ENCODE data around the gene EEF2. TPM values are rescaled to one million over a fixed set of nuclear protein-coding genes. Genes with fewer than 3 reads are reported as not detected.

The EEF2 gene
- total and polyA plus RNA-seq, 4 donors: 244 to 1,090 (median 818) TPM

GRCh38 chr19:3950871-3951861 lies 34.1 kb downstream of the EEF2 start:
- H3K36me3 ChIP-seq (ENCODE audit: control insufficient read depth in 4 of 4, insufficient read depth in 3 of 4, low read depth in 1 of 4, low read length in 3 of 4): peaks cover 0 to 4% (median 0%) of the 10 kb centered on the region in 4 donors
- H3K9me3 ChIP-seq (ENCODE audit: control insufficient read depth in 4 of 4, low read length in 3 of 4): no peaks in the 10 kb centered on the region
- no peak overlapping the region for H3K9ac ChIP-seq (ENCODE audit: low read depth in 1 of 2, low read length in 2 of 2)
- peaks cover 0 to 1% (median 0%) of the 10 kb centered on the region in 4 donors for H3K4me1 ChIP-seq (ENCODE audit: control insufficient read depth in 4 of 4, insufficient read depth in 4 of 4, low read length in 3 of 4)
- peak; percentile 63 for DNase-seq (ENCODE audit: low spot score)
- 60% methylated on average over 41 of the region's 41 CpGs for WGBS
- H3K27me3 ChIP-seq (ENCODE audit: control insufficient read depth in 4 of 4, insufficient read depth in 4 of 4, low read length in 3 of 4): no peaks in the 10 kb centered on the region
- H3K4me3 ChIP-seq (ENCODE audit: low read depth in 1 of 3, low read length in 3 of 3): peak overlapping the region in 1 of 3 donors; percentile 1
- no peak for TF ChIP-seq SP1 (IDR thresholded peaks at IDR 0.05)
- H3K27ac ChIP-seq (ENCODE audit: low read depth in 1 of 2, low read length in 2 of 2): no peak overlapping the region

GRCh38 chr19:3949997-3950859 lies 35.0 kb downstream of the EEF2 start:
- DNase-seq (ENCODE audit: low spot score): no peak
- no peak for TF ChIP-seq RAD21 (IDR thresholded peaks at IDR 0.05)
- TF ChIP-seq YY1 (IDR thresholded peaks at IDR 0.05): no peak
- TF ChIP-seq HNF4A (conservative IDR thresholded peaks at IDR 0.05): no peak
- TF ChIP-seq SP1 (IDR thresholded peaks at IDR 0.05): no peak
- no peak for TF ChIP-seq GABPA (IDR thresholded peaks at IDR 0.05 in 1 of 2, conservative IDR thresholded peaks at IDR 0.05 in 1 of 2)
- no peak for TF ChIP-seq HNF4G (IDR thresholded peaks at IDR 0.05)
- TF ChIP-seq MAX (IDR thresholded peaks at IDR 0.05): no peak
- no peak for TF ChIP-seq RXRA (IDR thresholded peaks at IDR 0.05)
- TF ChIP-seq FOXA2 (IDR thresholded peaks at IDR 0.05): no peak
- no peak for TF ChIP-seq TAF1 (conservative IDR thresholded peaks at IDR 0.05)
- no peak for TF ChIP-seq EGR1 (IDR thresholded peaks at IDR 0.05; ENCODE audit: low read depth in 2 of 2)
- TF ChIP-seq ZBTB33 (IDR thresholded peaks at IDR 0.05): no peak
- no peak for TF ChIP-seq CTCF (IDR thresholded peaks at IDR 0.05; ENCODE audit: low read depth, low read length, missing input control)
- TF ChIP-seq FOXA1 (IDR thresholded peaks at IDR 0.05): no peak
- TF ChIP-seq JUND (IDR thresholded peaks at IDR 0.05): no peak
- no peak for TF ChIP-seq REST (IDR thresholded peaks at IDR 0.05)
- H3K36me3 ChIP-seq (ENCODE audit: control insufficient read depth in 4 of 4, insufficient read depth in 3 of 4, low read depth in 1 of 4, low read length in 3 of 4): no peaks in the 10 kb centered on the region
- peaks cover 0 to 1% (median 0%) of the 10 kb centered on the region in 4 donors for H3K4me1 ChIP-seq (ENCODE audit: control insufficient read depth in 4 of 4, insufficient read depth in 4 of 4, low read length in 3 of 4)
- H3K9ac ChIP-seq (ENCODE audit: low read depth in 1 of 2, low read length in 2 of 2): no peak overlapping the region
- H3K27ac ChIP-seq (ENCODE audit: low read depth in 1 of 2, low read length in 2 of 2): no peak overlapping the region
- H3K4me3 ChIP-seq (ENCODE audit: low read depth in 1 of 3, low read length in 3 of 3): peak overlapping the region in 1 of 3 donors; percentile 1
- H3K27me3 ChIP-seq (ENCODE audit: control insufficient read depth in 4 of 4, insufficient read depth in 4 of 4, low read length in 3 of 4): no peaks in the 10 kb centered on the region
- 58% methylated on average over 20 of the region's 20 CpGs for WGBS
- no peaks in the 10 kb centered on the region for H3K9me3 ChIP-seq (ENCODE audit: control insufficient read depth in 4 of 4, low read length in 3 of 4)
